NCI-H2107 treated with DMSO at 0.1 percent for 48 hours (cell line): Measurements from ENCODE around the gene EXOC3L4.

Experiments
- DNase-seq: peaks from one replicate; lab custom pipeline; 2025; ENCODE audit not compliant: unreplicated experiment; lab: John Stamatoyannopoulos, UW

Gene EXOC3L4

DNA sequence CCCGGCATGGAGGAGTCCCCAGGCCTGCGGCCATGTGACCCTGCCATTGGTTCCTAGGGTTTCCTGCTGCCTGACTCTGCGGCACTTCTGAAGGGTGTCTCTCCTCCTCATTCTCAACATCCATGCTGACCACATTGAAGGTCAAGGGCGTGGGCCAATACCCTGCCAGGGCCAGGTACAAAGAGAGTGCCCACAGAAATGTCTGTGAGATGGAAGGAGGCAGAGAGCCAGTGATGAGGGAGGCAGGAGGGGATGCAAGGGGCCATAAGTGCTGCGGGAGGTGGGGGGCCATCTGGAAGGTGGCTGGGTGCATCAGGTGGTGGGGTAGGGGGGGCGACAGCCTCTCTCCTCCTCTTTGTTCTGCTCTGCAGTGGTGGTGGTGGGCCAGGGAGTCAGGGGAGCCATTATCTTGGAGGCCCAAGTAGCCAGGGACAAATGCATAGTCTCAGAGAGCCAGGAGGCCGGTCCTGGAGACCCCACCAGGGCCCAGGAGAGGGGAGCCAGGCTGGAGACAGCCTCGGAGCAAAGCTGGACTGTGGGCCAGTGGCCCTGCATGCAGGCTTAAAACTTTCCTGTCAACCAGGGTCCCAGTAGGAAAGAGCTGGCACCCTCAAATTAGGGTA lies 24.2 kb upstream of the EXOC3L4 start:
- DNase-seq: no peak

DNA sequence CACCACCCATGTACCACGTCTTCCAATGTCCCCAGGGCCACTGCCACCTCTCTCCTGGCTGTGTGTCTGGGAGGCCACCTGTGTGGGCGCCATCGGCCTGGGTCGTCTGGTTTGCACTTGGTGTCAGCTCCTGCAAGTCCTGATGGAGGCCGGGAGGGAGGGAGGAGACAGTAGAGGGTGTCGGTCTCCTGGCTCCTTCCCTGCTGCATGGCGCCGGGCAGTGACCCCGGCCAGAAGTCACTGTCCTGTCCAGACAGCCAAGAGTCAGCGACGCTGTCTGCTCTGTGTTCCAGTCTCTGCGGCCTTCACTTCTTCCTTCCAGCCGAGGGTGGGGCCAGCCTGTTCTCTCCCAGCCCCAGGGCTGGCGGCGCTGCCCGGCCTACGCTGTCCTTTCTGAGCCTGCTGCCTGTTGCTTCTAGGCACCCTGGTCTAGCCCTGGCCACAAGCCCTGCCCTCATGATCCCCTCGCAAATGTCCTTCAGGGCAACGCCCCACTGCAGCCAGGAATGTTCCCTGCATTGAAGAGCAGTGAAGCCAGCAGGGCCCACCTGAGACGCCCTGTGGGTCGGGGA lies 23.5 kb upstream of the EXOC3L4 start:
- DNase-seq: no peak

- DNase-seq: no peak
Observed at GRCh38 chr14:103071544-103072251, 22.8 kb upstream of the EXOC3L4 start.

DNA sequence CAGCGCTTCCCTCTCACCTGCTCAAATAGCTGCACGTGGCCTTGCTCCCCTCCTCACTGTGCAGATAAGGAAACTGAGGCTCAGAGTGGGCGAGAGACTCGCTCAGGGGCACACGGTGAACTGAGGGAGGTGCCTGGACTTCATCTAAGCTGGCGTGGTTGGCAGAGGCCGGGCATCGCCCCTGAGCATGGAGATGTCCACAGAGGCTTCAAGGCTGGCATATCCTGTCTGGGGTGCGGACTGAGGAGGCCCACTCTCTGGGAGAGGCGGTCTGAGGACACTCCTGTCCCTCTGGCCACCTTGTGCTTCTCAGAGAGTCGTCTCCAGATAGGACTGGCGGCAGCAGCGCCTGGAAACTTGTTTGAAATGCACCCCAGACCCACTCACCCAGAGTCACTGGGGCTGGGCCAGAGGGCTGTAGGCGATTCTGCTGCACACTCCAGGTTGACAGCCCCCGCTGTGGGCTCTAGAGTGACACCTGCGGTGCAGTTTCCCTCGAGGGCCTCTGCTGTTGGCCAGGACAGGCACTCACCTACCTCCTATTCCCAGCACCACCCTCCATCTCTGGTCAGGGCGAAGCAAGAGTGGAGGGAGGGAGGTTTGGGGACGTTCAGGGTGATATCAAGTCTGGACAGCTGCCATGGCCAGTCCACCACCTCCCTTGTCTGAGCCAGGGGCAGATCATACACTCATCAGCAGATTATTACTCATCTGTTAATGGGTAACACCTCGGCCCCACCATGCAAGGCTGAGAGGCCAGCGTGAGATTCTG lies 21.7 kb upstream of the EXOC3L4 start:
- no peak for DNase-seq

- DNase-seq: no peak
Observed at GRCh38 chr14:103073367-103073875, 21.1 kb upstream of the EXOC3L4 start.

GRCh38 chr14:103073876-103074728 lies 20.4 kb upstream of the EXOC3L4 start:
- DNase-seq: no peak

DNA sequence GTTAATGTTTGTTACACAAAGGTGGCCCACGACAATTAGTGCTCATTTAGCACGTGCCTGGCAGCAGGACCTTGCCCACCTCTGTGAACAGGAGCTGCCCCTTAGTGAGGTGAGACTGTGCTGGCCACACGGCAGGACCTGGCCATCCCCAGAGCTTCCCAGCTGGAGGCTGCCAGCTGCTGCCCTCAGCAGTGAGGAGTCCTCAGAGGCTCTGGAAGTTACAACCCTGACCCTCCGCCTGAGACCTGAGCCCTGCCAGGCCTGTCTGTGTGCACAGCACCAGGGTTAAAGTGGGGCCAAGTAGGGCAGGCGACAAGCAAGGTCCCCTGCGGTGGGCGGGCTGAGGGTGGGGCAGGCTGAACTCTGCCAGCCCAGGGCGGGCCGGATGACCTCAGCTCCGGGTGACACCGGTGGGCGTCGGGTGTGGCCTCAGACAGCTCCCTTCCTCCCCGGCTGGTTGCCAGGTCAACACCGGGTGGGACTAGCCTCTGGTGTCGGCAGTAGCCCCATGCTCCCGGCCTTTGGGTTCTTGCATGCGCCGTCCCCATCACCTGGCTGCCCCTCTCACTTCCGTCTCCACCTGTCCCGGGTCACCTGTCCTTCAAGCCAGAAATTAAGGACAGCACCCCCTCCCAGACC lies 19.7 kb upstream of the EXOC3L4 start:
- no peak for DNase-seq

GRCh38 chr14:103078420-103078749 lies 16.1 kb upstream of the EXOC3L4 start:
- peak; percentile 82 for DNase-seq

GRCh38 chr14:103078860-103079587 lies 15.5 kb upstream of the EXOC3L4 start:
- no peak for DNase-seq

DNA sequence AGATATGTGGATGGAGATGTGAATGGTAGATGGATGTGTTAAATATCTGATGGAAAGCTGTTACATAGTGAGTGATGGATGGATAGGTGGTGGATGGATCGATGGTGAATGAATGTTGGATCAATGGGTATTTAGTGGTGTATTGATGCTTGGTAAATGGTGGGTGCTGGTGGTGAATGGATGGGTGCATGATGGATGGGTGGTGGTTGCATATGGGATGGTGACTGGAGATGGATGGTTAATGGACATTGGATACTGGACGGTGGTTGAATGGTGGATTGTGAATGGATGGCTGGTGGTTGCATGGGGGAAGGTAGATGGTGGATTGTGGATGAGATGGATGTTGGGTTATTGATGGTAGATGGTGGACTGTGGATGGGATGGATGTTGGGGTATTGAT lies 12.6 kb upstream of the EXOC3L4 start:
- no peak for DNase-seq

DNA sequence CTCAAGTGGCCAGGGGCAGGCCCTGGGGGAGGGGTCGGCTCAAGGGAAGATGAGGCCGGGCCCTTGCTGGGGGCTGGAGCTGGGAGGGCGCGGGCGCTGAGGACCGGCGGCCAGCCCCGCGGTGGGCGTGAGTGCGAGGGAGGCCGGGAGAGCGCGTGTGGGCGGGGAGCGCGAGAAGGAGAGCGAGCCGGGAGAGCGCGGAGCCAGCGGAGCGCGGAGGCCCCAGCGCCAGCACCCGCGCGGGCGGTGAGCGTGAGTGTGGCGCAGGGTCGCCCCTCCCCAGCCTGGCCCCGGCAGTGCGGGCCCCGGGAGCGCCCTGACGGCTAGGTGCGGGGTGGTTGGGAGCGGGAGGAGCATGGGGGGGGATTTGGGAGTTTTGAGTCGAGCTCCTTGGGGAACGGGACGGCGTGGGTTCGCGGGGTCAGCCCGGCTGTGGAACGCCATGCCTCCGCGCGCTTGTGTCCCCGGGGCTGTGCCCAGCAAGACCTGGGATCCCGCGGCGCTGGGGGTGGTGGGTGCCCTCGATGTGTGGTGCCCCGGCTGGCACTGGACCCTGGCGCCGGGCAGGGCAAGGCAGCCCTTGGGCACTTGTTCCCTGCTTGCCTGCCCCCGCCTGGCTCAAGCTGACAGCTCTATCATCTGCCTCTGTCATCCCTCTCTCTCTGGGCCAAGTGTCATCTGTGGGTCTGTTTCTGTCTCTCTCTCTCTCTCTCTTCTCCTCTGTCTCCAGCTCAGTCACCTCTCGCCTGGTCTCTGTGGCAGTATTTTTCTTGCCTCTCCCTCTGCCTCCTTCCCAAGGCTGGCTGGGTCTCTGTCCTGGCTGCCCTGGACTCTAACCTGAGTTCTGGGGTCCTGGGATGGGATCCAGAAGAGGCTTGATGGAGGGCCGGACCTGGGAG lies 10.3 kb upstream of the EXOC3L4 start, which contains the start of gene LBHD2:
LBHD2 (plus strand) TSS at position 190 of the 899 bp plus-strand sequence. CDS start 1,803 bp downstream, outside the sequence.
- no peak for DNase-seq

GRCh38 chr14:103085106-103086091 lies 9.1 kb upstream of the EXOC3L4 start:
- no peak for DNase-seq

DNA sequence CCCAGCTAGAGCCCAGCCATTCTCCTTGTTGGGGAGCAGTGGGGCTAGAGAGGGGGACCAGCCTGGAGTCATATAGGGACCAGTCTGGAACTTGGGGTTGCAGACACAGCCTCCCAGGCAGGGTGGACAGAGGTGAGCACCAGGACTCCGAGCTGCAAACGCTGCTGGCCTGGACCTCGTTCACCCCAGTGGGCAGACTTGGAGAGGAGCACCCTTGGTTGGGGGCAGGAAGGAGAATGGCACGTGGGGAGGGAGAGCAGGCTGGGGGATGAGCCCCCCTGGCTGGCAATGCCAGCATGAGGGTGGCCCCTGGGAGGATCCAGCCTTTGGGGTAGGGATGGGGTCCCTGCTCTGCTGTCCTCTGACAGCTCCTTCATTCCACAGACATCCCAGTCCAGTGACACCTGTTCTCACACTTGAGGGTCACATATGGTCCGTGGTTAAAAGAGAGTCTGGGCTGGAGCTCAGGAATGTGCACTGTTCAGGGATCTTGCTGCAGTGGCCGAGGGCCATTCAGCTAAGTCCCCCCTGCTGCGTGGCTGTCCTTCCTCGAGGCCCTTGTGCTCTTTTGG lies 7.7 kb upstream of the EXOC3L4 start:
- DNase-seq: no peak

GRCh38 chr14:103087343-103087835 lies 7.1 kb upstream of the EXOC3L4 start:
- no peak for DNase-seq

DNA sequence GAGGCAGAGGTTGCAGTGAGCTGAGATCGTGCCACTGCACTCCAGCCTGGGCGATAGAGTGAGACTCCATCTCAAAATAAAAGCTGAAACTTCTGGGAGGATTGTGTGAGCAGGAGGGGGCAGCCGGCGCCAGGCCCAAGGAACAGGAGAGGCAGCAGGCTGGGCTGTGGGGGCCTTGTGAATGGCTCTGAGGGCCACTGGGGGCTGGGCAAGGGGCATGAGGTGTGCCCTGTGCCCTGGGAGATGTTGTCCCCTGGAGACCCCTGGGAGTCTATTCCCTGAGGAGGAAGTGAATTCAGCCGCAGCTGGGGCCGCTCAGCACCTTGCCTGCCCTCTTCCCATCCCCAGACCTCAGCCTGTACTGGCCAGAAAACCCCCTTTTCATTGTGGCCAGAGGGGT lies 5.6 kb upstream of the EXOC3L4 start:
- no peak for DNase-seq

GRCh38 chr14:103089386-103090335 lies 4.9 kb upstream of the EXOC3L4 start:
- no peak for DNase-seq
